HG03060 (cell line): Measurements from ENCODE around the gene CCR5AS.
"Not testable (repeated sequence)": the region's sequence is repeated elsewhere in the genome, so short reads cannot be mapped to it uniquely, and the experiment has no call there.

Experiments used
- ATAC-seq: cut with Tn5 transposase; IDR thresholded peaks from one replicate; pipeline ENCODE4 v1.9.1; 2021; ENCODE audit warnings: low read depth, moderate number of reproducible peaks; ENCODE audit not compliant: unreplicated experiment

The CCR5AS gene

GRCh38 chr3:46429671-46430070 is 22.8 kb upstream of the CCR5AS start:
- no peak for ATAC-seq

- no peak for ATAC-seq
Observed at GRCh38 chr3:46429250-46429649, 22.4 kb upstream of the CCR5AS start.

- no peak for ATAC-seq
Observed at GRCh38 chr3:46427916-46428833, 21.3 kb upstream of the CCR5AS start.

GRCh38 chr3:46427404-46427803 is 20.5 kb upstream of the CCR5AS start:
- ATAC-seq, result not testable (repeated sequence)

GRCh38 chr3:46426476-46426875 is 19.6 kb upstream of the CCR5AS start:
- not testable (repeated sequence) for ATAC-seq

GRCh38 chr3:46423588-46423987 is 16.7 kb upstream of the CCR5AS start:
- ATAC-seq, result no peak

- no peak for ATAC-seq
Observed at GRCh38 chr3:46422617-46423016, 15.8 kb upstream of the CCR5AS start.

- ATAC-seq, result no peak
Observed at GRCh38 chr3:46420931-46421330, 14.1 kb upstream of the CCR5AS start.

GRCh38 chr3:46419816-46420215 is 12.9 kb upstream of the CCR5AS start:
- ATAC-seq, result no peak

GRCh38 chr3:46417841-46418611 is 11.2 kb upstream of the CCR5AS start:
- ATAC-seq, result no peak

- no peak for ATAC-seq
Observed at GRCh38 chr3:46416811-46417510, 10.1 kb upstream of the CCR5AS start.

- no peak for ATAC-seq
Observed at GRCh38 chr3:46416125-46416810, 9.4 kb upstream of the CCR5AS start.

- ATAC-seq, result no peak
Observed at GRCh38 chr3:46414739-46415138, 7.9 kb upstream of the CCR5AS start.

GRCh38 chr3:46413951-46414350 is 7.1 kb upstream of the CCR5AS start:
- ATAC-seq, result no peak

- ATAC-seq, result no peak
Observed at GRCh38 chr3:46412786-46413298, 6.0 kb upstream of the CCR5AS start.

GRCh38 chr3:46411271-46411670 is 4.4 kb upstream of the CCR5AS start:
- no peak for ATAC-seq

- no peak for ATAC-seq
Observed at GRCh38 chr3:46410669-46411068, 3.8 kb upstream of the CCR5AS start.

GRCh38 chr3:46409739-46410489 is 3.0 kb upstream of the CCR5AS start:
- no peak for ATAC-seq

- no peak for ATAC-seq
Observed at GRCh38 chr3:46408853-46409252, 2.0 kb upstream of the CCR5AS start.
